ENCODE results near the gene CACNG5. TPM values are rescaled to one million over a fixed set of nuclear protein-coding genes. Genes with fewer than 3 reads are reported as not detected.

The CACNG5 gene
- total RNA-seq, 1 experiment from 2014 or later: 0.21 TPM

GRCh38 chr17:66909804-66910373, 75.0 kb downstream of the CACNG5 start:
- no TSS peak for BruUV-seq (replicated peaks)
- H3K27me3 ChIP-seq (ENCODE audit: control insufficient read depth, insufficient read depth, low read length): no peaks in the 10 kb centered on the region
- ATAC-seq (no peak), DNase-seq (ENCODE audit: low read depth, low spot score) (no peak)
- no peak overlapping the region for H3K27ac ChIP-seq (ENCODE audit: low read length)
- intact Hi-C loops (cut with micrococcal nuclease; ENCODE audit: unreplicated experiment): loop anchor here (5.0 kb wide), 1 partner anchor 183 kb away; no protein-coding TSS in a partner anchor
- H3K36me3 ChIP-seq (ENCODE audit: control insufficient read depth, insufficient read depth, low read length): no peaks in the 10 kb centered on the region
- H3K9me3 ChIP-seq (ENCODE audit: control insufficient read depth, insufficient read depth, low read depth, low read length): no peaks in the 10 kb centered on the region
- H3K4me1 ChIP-seq (ENCODE audit: control insufficient read depth, insufficient read depth, low read length): no peaks in the 10 kb centered on the region
- H3K4me3 ChIP-seq (ENCODE audit: low read depth in 2 of 2, low read length in 2 of 2): no peak overlapping the region
- TF ChIP-seq SIN3A (IDR thresholded peaks at IDR 0.05; ENCODE audit: borderline replicate concordance, insufficient read depth, low read depth, low read length) (no peak), CTCF (IDR thresholded peaks at IDR 0.05) (no peak), TCF7L2 (IDR thresholded peaks at IDR 0.05; ENCODE audit: low read depth, low read length) (no peak), POLR2AphosphoS5 (IDR thresholded peaks at IDR 0.05; ENCODE audit: low read depth, low read length) (no peak)
- TF ChIP-seq, protein P1, sequence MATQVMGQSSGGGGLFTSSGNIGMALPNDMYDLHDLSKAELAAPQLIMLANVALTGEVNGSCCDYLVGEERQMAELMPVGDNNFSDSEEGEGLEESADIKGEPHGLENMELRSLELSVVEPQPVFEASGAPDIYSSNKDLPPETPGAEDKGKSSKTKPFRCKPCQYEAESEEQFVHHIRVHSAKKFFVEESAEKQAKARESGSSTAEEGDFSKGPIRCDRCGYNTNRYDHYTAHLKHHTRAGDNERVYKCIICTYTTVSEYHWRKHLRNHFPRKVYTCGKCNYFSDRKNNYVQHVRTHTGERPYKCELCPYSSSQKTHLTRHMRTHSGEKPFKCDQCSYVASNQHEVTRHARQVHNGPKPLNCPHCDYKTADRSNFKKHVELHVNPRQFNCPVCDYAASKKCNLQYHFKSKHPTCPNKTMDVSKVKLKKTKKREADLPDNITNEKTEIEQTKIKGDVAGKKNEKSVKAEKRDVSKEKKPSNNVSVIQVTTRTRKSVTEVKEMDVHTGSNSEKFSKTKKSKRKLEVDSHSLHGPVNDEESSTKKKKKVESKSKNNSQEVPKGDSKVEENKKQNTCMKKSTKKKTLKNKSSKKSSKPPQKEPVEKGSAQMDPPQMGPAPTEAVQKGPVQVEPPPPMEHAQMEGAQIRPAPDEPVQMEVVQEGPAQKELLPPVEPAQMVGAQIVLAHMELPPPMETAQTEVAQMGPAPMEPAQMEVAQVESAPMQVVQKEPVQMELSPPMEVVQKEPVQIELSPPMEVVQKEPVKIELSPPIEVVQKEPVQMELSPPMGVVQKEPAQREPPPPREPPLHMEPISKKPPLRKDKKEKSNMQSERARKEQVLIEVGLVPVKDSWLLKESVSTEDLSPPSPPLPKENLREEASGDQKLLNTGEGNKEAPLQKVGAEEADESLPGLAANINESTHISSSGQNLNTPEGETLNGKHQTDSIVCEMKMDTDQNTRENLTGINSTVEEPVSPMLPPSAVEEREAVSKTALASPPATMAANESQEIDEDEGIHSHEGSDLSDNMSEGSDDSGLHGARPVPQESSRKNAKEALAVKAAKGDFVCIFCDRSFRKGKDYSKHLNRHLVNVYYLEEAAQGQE (IDR thresholded peaks at IDR 0.05; ENCODE audit: insufficient read depth in 1 of 2, low read depth in 2 of 2, low read length in 1 of 2): no peak
- in situ Hi-C loops (cut with HindIII; ENCODE audit: low pct_unique_long_range_greater_than_20kb, low sequenced_read_pairs): no loop called here
- POLR2A ChIA-PET: no interaction called here
- CTCF ChIA-PET: no interaction called here

GRCh38 chr17:66910651-66911285, 75.9 kb downstream of the CACNG5 start:
- no peak for DNase-seq (ENCODE audit: low read depth, low spot score)
- CTCF ChIA-PET: no interaction called here
- intact Hi-C loops (cut with micrococcal nuclease; ENCODE audit: unreplicated experiment): no loop called here

More at GRCh38 chr17:66910651-66911285, 75.9 kb downstream of the CACNG5 start:
- Histone ChIP-seq H3K27ac (ENCODE audit: low read length) (no peak overlapping the region), H3K36me3 (ENCODE audit: control insufficient read depth, insufficient read depth, low read length) (no peaks in the 10 kb centered on the region), H3K4me3 (ENCODE audit: low read depth in 2 of 2, low read length in 2 of 2) (no peak overlapping the region), H3K27me3 (ENCODE audit: control insufficient read depth, insufficient read depth, low read length) (no peaks in the 10 kb centered on the region), H3K4me1 (ENCODE audit: control insufficient read depth, insufficient read depth, low read length) (no peaks in the 10 kb centered on the region), H3K9me3 (ENCODE audit: control insufficient read depth, insufficient read depth, low read depth, low read length) (no peaks in the 10 kb centered on the region)
- no TSS peak for BruUV-seq (replicated peaks)
- TF ChIP-seq, protein P1 (IDR thresholded peaks at IDR 0.05; ENCODE audit: insufficient read depth in 1 of 2, low read depth in 2 of 2, low read length in 1 of 2): no peak
- TF ChIP-seq TCF7L2 (IDR thresholded peaks at IDR 0.05; ENCODE audit: low read depth, low read length): no peak
- TF ChIP-seq SIN3A (IDR thresholded peaks at IDR 0.05; ENCODE audit: borderline replicate concordance, insufficient read depth, low read depth, low read length): no peak
- in situ Hi-C loops (cut with HindIII; ENCODE audit: low pct_unique_long_range_greater_than_20kb, low sequenced_read_pairs): no loop called here
- POLR2A ChIA-PET: no interaction called here
- no peak for ATAC-seq

Data from Panc1 (cell line).